C4-2B (cell line): ENCODE data around the gene ALDH7A1.

ENCODE experiments used
- ZFX ChIP-seq: fragments of 450-650 bp; IDR thresholded peaks from 2 replicates; pipeline ENCODE4 v1.6.1; 2017
- TF ChIP-seq, protein P1 (sequence below): fragments of 450-650 bp; conservative IDR thresholded peaks from 2 replicates; pipeline ENCODE4 v1.5.1; 2017; ENCODE audit warnings: mild to moderate bottlenecking

DNA sequence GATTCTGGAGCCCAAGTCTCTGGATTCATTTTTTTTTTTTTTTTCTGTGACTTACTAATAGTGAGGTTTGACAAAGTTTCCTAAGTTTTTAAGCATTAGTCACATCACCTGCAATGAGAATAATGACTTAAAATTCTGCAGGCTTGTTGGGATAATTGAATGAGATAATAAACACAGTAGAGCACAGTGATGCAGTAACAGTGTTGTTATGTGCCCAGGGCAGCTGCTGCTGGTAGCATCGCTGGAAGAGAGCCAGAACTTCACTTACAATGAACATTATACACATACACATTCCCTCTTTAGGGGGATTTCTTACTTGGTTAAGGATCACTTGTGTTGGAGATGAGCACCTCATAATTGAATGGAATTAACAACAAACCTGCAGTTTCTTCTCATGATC lies 78.9 kb downstream of the ALDH7A1 start:
- TF ChIP-seq, protein P1, sequence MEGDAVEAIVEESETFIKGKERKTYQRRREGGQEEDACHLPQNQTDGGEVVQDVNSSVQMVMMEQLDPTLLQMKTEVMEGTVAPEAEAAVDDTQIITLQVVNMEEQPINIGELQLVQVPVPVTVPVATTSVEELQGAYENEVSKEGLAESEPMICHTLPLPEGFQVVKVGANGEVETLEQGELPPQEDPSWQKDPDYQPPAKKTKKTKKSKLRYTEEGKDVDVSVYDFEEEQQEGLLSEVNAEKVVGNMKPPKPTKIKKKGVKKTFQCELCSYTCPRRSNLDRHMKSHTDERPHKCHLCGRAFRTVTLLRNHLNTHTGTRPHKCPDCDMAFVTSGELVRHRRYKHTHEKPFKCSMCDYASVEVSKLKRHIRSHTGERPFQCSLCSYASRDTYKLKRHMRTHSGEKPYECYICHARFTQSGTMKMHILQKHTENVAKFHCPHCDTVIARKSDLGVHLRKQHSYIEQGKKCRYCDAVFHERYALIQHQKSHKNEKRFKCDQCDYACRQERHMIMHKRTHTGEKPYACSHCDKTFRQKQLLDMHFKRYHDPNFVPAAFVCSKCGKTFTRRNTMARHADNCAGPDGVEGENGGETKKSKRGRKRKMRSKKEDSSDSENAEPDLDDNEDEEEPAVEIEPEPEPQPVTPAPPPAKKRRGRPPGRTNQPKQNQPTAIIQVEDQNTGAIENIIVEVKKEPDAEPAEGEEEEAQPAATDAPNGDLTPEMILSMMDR: no peak
- TF ChIP-seq ZFX: no peak
